PC-3 (cell line): Measurements from ENCODE around the gene IMPACT. TPM values are rescaled to one million over a fixed set of nuclear protein-coding genes. Genes with fewer than 3 reads are reported as not detected.
A peak's percentile ranks its signal among the peaks of the same experiment; 100 is the strongest.

Source experiments
- ATAC-seq: fragments of 200-7000 bp; cut with Tn5 transposase; 2 replicates; pipeline ENCODE4 v1.9.1; 2020; ENCODE audit warnings: mild to moderate bottlenecking, moderate library complexity
- BruUV-seq: library from RNA; stranded (reverse); fragments of 400-500 nt; replicated peaks from 2 replicates; lab custom pipeline; 2021; lab: Mats Ljungman, UMichigan
- CTCF ChIA-PET: fragments of 300-600 bp; sonication (Branson Sonifier 250); formaldehyde crosslinking; loops from one replicate; lab custom pipeline; 2022; ENCODE audit warnings: antibody characterized with exemption; lab: Charles Lee
- POLR2A ChIA-PET: fragments of 300-600 bp; sonication (Branson Sonifier 250); formaldehyde crosslinking; loops from one replicate; lab custom pipeline; 2022; ENCODE audit warnings: antibody characterized with exemption; ENCODE audit not compliant: unreplicated experiment; lab: Charles Lee
- DNase-seq: peaks from one replicate; pipeline ENCODE4 v3.0.0-alpha.2; 2015
- H2AFZ ChIP-seq: fragments of 300-600 bp; sonication (generic); 2 replicates; pipeline ENCODE4 v1.6.0; 2016; ENCODE audit warnings: antibody characterized with exemption, low read length
- H3F3A ChIP-seq: fragments of 300-600 bp; sonication (generic); one replicate; pipeline ENCODE4 v1.6.0; 2017; ENCODE audit warnings: antibody characterized with exemption, low read length, control low read depth, mild to moderate bottlenecking; ENCODE audit not compliant: unreplicated experiment
- H3K27ac ChIP-seq: fragments of 300-600 bp; sonication (generic); 2 replicates; pipeline ENCODE4 v1.5.1; 2016; ENCODE audit warnings: mild to moderate bottlenecking, low read length
- H3K27me3 ChIP-seq: fragments of 300-600 bp; sonication (generic); 2 replicates; pipeline ENCODE4 v1.6.1; 2016; ENCODE audit warnings: low read length, mixed read lengths
- H3K36me3 ChIP-seq: fragments of 300-600 bp; sonication (generic); 2 replicates; pipeline ENCODE4 v1.6.1; 2016; ENCODE audit warnings: low read depth, mixed run types, low read length, mixed read lengths
- H3K4me1 ChIP-seq: fragments of 300-600 bp; sonication (generic); 2 replicates; pipeline ENCODE4 v1.5.1; 2016; ENCODE audit warnings: low read length; ENCODE audit not compliant: insufficient read depth
- H3K4me2 ChIP-seq: fragments of 300-600 bp; sonication (generic); 2 replicates; pipeline ENCODE4 v1.6.0; 2016; ENCODE audit warnings: low read length
- H3K4me3 ChIP-seq: fragments of 300-600 bp; sonication (generic); 2 replicates; pipeline ENCODE4 v1.5.1; 2016; ENCODE audit warnings: mild to moderate bottlenecking, low read length, mixed read lengths
- H3K79me2 ChIP-seq: fragments of 300-600 bp; sonication (generic); 2 replicates; pipeline ENCODE4 v1.6.1; 2017; ENCODE audit warnings: low read length, mixed read lengths
- H3K9ac ChIP-seq: fragments of 300-600 bp; sonication (generic); 2 replicates; pipeline ENCODE4 v1.6.0; 2016; ENCODE audit warnings: mild to moderate bottlenecking, low read length
- H3K9me2 ChIP-seq: fragments of 300-600 bp; sonication (generic); replicated peaks from 2 replicates; pipeline ENCODE4 v1.6.1; 2016; ENCODE audit warnings: mixed run types, low read length, mixed read lengths
- H3K9me3 ChIP-seq: fragments of 300-600 bp; sonication (generic); 2 replicates; pipeline ENCODE4 v1.6.1; 2016; ENCODE audit warnings: low read length, mixed read lengths
- H4K20me1 ChIP-seq: fragments of 300-600 bp; sonication (generic); 2 replicates; pipeline ENCODE4 v1.6.1; 2016; ENCODE audit warnings: low read length, mixed read lengths
- EZH2 ChIP-seq: fragments of 300-600 bp; sonication (generic); IDR thresholded peaks from one replicate; pipeline ENCODE4 v1.6.1; 2017; ENCODE audit warnings: antibody characterized with exemption, mild to moderate bottlenecking, low read length; ENCODE audit not compliant: unreplicated experiment
- EZH2phosphoT487 ChIP-seq: fragments of 300-600 bp; sonication (generic); IDR thresholded peaks from 2 replicates; pipeline ENCODE4 v1.6.1; 2018; ENCODE audit warnings: mild to moderate bottlenecking, antibody characterized with exemption, low read length, borderline replicate concordance
- intact Hi-C: fragments of 100-400 bp; cut with micrococcal nuclease; formaldehyde crosslinking; loops from 2 replicates; pipeline ENCODE4 v1.9.0; 2023
- total RNA-seq: library from RNA; depleted of rRNA; stranded (reverse); fragments of >200 nt; gene quantifications from 2 replicates; pipeline ENCODE4 v1.2.3, GENCODE V29; 2014
- TF ChIP-seq, protein P1 (sequence below): fragments of 300-600 bp; sonication (generic); conservative IDR thresholded peaks from 2 replicates; pipeline ENCODE4 v1.5.1; 2017; ENCODE audit warnings: antibody characterized with exemption, low read depth, mild to moderate bottlenecking, low read length

The IMPACT gene
- total RNA-seq, 1 experiment from 2014 or later: 19.9 TPM

DNA sequence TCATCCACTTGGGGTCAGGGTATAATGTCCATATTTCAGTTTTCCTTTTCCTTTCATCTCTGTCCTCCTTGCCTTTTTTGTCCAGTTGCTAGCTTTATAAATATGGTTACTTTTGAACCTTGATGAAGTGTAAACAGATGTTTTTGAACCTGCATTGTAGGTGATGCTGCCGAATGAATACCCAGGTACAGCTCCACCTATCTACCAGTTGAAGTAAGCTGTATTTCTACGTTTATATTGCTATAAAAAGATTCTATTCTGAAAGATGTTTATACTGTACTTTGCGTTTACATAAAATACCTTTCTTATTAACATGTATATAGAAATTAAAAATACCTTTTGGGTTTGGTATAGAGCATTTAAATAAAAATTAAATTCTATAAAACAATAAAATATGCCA lies 2.2 kb downstream of the IMPACT start:
- CTCF ChIA-PET: interaction anchor here (0.6 to 1.0 kb wide), 3 partner anchors 12 to 69 kb away, joined by 3 to 4 read pairs (median 3); no protein-coding TSS in a partner anchor
- peak overlapping the region; percentile 100 for H3K4me2 ChIP-seq
- H3K27me3 ChIP-seq: no peaks in the 10 kb centered on the region
- peaks cover 6% of the 10 kb centered on the region; the same call in 1 of the 2 replicates for H3K36me3 ChIP-seq
- intact Hi-C loops: loop anchor here (5.0 kb wide), 1 partner anchor 66 kb away; no protein-coding TSS in a partner anchor
- H3K9ac ChIP-seq: no peak overlapping the region
- BruUV-seq: no TSS peak
- no peak overlapping the region for H3K4me3 ChIP-seq
- H3F3A ChIP-seq: no peaks in the 10 kb centered on the region
- ATAC-seq: no peak
- H2AFZ ChIP-seq: no peak overlapping the region
- no peaks in the 10 kb centered on the region for H3K9me3 ChIP-seq
- H4K20me1 ChIP-seq: no peaks in the 10 kb centered on the region
- POLR2A ChIA-PET: no interaction called here
- peaks cover 21% of the 10 kb centered on the region for H3K79me2 ChIP-seq
- H3K9me2 ChIP-seq: 0 out of 2 replicates have a peak, but pooled peaks cover 4% of the 10 kb centered on the region
- no peak overlapping the region for H3K27ac ChIP-seq
- DNase-seq: peak; percentile 5
- peaks cover 25% of the 10 kb centered on the region for H3K4me1 ChIP-seq
- TF ChIP-seq, protein P1, sequence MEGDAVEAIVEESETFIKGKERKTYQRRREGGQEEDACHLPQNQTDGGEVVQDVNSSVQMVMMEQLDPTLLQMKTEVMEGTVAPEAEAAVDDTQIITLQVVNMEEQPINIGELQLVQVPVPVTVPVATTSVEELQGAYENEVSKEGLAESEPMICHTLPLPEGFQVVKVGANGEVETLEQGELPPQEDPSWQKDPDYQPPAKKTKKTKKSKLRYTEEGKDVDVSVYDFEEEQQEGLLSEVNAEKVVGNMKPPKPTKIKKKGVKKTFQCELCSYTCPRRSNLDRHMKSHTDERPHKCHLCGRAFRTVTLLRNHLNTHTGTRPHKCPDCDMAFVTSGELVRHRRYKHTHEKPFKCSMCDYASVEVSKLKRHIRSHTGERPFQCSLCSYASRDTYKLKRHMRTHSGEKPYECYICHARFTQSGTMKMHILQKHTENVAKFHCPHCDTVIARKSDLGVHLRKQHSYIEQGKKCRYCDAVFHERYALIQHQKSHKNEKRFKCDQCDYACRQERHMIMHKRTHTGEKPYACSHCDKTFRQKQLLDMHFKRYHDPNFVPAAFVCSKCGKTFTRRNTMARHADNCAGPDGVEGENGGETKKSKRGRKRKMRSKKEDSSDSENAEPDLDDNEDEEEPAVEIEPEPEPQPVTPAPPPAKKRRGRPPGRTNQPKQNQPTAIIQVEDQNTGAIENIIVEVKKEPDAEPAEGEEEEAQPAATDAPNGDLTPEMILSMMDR: peak; percentile 62
- TF ChIP-seq EZH2: no peak

DNA sequence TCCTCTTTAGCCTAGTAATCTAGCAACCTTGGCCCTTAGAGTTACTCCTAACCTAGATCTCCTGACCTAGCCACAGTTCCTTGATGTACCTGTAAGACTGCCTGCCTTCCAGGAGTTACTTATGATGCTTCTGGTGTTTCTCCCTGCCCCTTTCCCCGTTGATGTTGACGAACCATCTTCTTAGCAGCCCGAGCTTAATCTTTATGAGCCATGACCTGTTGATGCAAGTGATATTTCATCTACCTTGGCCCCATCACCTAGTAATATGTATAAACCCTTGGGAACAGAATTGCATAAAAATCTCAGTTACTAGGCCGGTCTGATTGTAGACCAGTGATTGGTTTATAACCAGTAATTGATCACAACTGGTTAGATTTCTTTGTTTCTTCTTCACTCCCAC lies 2.7 kb downstream of the IMPACT start:
- Histone ChIP-seq H3K9me2 (0 out of 2 replicates have a peak, but pooled peaks cover 4% of the 10 kb centered on the region), H3K4me3 (no peak overlapping the region), H3K9me3 (no peaks in the 10 kb centered on the region), H3K4me1 (peaks cover 25% of the 10 kb centered on the region), H3K27ac (no peak overlapping the region), H3K79me2 (peaks cover 21% of the 10 kb centered on the region), H3F3A (no peaks in the 10 kb centered on the region), H3K36me3 (peaks cover 6% of the 10 kb centered on the region; the same call in 1 of the 2 replicates), H3K9ac (no peak overlapping the region), H2AFZ (no peak overlapping the region), H3K27me3 (no peaks in the 10 kb centered on the region), H4K20me1 (no peaks in the 10 kb centered on the region), H3K4me2 (no peak overlapping the region)
- no peak for ATAC-seq
- ChIA-PET CTCF (interaction anchor here (1.0 kb wide), 2 partner anchors 12 to 61 kb away, joined by 3 to 4 read pairs; no protein-coding TSS in a partner anchor), POLR2A (no interaction called here)
- BruUV-seq: no TSS peak
- DNase-seq: no peak
- no peak for TF ChIP-seq EZH2phosphoT487
- TF ChIP-seq, protein P1: no peak
- TF ChIP-seq EZH2: no peak
- intact Hi-C loops: loop anchor here (5.0 kb wide), 1 partner anchor 67 kb away; no protein-coding TSS in a partner anchor

DNA sequence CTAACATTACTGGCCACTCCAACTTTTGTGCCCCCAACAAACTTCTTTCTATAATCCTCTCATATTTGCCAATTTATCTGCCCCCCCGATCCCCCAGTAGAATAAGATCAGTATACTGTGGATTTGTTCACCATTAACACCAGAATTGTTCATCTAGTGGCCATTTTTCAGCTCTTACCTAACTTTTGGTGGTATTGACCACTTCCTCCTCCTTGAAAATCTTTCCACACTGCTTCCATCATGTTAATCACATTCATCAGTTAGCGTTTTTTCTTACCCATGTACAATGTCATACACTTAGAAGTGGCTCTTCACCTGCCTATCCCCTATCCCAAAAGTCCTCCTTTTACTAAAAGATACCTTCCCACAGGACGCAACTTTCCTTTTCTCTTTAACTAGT lies 6.1 kb downstream of the IMPACT start:
- H3K9me2 ChIP-seq: no peaks in the 10 kb centered on the region
- H3K4me2 ChIP-seq: no peak overlapping the region
- H3K9ac ChIP-seq: no peak overlapping the region
- no peak overlapping the region for H3K4me3 ChIP-seq
- intact Hi-C loops: no loop called here
- H3F3A ChIP-seq: no peaks in the 10 kb centered on the region
- TF ChIP-seq, protein P1: no peak
- TF ChIP-seq EZH2phosphoT487 (no peak), EZH2 (no peak)
- ATAC-seq (no peak), DNase-seq (no peak)
- BruUV-seq: no TSS peak
- H3K36me3 ChIP-seq: peaks cover 6% of the 10 kb centered on the region; the same call in 1 of the 2 replicates
- H3K27me3 ChIP-seq: no peaks in the 10 kb centered on the region
- no peak overlapping the region for H3K27ac ChIP-seq
- H4K20me1 ChIP-seq: no peaks in the 10 kb centered on the region
- H3K9me3 ChIP-seq: no peaks in the 10 kb centered on the region
- H3K4me1 ChIP-seq: peaks cover 11% of the 10 kb centered on the region; the same call in 1 of the 2 replicates
- POLR2A ChIA-PET: no interaction called here
- no peak overlapping the region for H2AFZ ChIP-seq
- H3K79me2 ChIP-seq: peaks cover 11% of the 10 kb centered on the region
- CTCF ChIA-PET: no interaction called here
